HFFc6 (cell line): ENCODE measurements around the gene OLR1. TPM values are rescaled to one million over a fixed set of nuclear protein-coding genes. Genes with fewer than 3 reads are reported as not detected.

ENCODE experiments used
- DNase-seq: peaks from one replicate; pipeline ENCODE4 v3.0.0-alpha.2; 2018
- H3K27ac Mint-ChIP-seq: 2 replicates; pipeline ENCODE4 v1.8.0; 2020; ENCODE audit warnings: mild to moderate bottlenecking, mixed read lengths
- H3K27me3 Mint-ChIP-seq: 2 replicates; pipeline ENCODE4 v1.8.0; 2021; ENCODE audit warnings: mild to moderate bottlenecking, moderate library complexity, mixed read lengths; ENCODE audit not compliant: insufficient read depth
- H3K36me3 Mint-ChIP-seq: 2 replicates; pipeline ENCODE4 v1.8.0; 2021; ENCODE audit warnings: low read depth, mixed read lengths
- H3K4me1 Mint-ChIP-seq: 2 replicates; pipeline ENCODE4 v1.8.0; 2020; ENCODE audit warnings: low read depth, mixed read lengths
- H3K4me3 Mint-ChIP-seq: 2 replicates; pipeline ENCODE4 v1.8.0; 2020; ENCODE audit warnings: mild to moderate bottlenecking, moderate library complexity, mixed read lengths
- H3K9me3 Mint-ChIP-seq: 2 replicates; pipeline ENCODE4 v1.8.0; 2020; ENCODE audit warnings: mild to moderate bottlenecking, mixed read lengths
- total RNA-seq, 6 experiments: library from RNA; stranded (reverse); fragmentation: NEBNext Ultra II Directional; extraction: Animal tissue kit (Norgen Biotek cat#: 25700); gene quantifications; 2 replicates in 1 of 6; 3 replicates in 5 of 6; pipeline ENCODE4 v1.2.3, GENCODE V29; 2021
- TF ChIP-seq, protein P1 (sequence below): fragments of 200-600 bp; sonication (generic); IDR thresholded peaks from 2 replicates; pipeline ENCODE4 v1.5.0; 2021; ENCODE audit warnings: antibody characterized with exemption, mild to moderate bottlenecking

OLR1 gene
- total RNA-seq, 6 experiments from 2014 or later = 30.3 to 53.6 (median 40.0) TPM

DNA sequence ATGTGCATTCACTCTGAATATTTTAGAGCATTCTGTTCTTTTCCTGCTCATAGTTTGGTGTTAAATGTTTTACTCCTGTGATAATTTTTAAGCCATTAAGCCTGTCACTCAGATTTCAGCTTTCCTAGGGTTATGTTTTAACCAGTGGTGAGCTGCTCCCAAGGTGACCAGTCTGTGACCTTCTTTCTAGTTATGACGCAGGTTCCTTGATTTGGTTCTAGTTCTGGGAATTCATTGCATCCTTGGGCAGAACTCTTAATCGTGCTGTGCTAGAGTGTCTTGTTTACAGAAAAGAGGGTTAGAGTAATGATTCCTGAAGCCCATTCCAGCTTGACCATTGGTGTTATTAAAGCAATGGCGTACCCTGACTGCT lies 42.9 kb upstream of the OLR1 start:
- Mint-ChIP-seq H3K4me3 (peak overlapping the region; percentile 99), H3K27ac (peak overlapping the region; percentile 99), H3K9me3 (no peaks in the 10 kb centered on the region; the same call in 1 of the 2 replicates), H3K36me3 (peaks cover 25% of the 10 kb centered on the region), H3K4me1 (peaks cover 33% of the 10 kb centered on the region), H3K27me3 (peaks cover 10% of the 10 kb centered on the region)
- TF ChIP-seq, protein P1, sequence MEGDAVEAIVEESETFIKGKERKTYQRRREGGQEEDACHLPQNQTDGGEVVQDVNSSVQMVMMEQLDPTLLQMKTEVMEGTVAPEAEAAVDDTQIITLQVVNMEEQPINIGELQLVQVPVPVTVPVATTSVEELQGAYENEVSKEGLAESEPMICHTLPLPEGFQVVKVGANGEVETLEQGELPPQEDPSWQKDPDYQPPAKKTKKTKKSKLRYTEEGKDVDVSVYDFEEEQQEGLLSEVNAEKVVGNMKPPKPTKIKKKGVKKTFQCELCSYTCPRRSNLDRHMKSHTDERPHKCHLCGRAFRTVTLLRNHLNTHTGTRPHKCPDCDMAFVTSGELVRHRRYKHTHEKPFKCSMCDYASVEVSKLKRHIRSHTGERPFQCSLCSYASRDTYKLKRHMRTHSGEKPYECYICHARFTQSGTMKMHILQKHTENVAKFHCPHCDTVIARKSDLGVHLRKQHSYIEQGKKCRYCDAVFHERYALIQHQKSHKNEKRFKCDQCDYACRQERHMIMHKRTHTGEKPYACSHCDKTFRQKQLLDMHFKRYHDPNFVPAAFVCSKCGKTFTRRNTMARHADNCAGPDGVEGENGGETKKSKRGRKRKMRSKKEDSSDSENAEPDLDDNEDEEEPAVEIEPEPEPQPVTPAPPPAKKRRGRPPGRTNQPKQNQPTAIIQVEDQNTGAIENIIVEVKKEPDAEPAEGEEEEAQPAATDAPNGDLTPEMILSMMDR = no peak
- DNase-seq = no peak

DNA sequence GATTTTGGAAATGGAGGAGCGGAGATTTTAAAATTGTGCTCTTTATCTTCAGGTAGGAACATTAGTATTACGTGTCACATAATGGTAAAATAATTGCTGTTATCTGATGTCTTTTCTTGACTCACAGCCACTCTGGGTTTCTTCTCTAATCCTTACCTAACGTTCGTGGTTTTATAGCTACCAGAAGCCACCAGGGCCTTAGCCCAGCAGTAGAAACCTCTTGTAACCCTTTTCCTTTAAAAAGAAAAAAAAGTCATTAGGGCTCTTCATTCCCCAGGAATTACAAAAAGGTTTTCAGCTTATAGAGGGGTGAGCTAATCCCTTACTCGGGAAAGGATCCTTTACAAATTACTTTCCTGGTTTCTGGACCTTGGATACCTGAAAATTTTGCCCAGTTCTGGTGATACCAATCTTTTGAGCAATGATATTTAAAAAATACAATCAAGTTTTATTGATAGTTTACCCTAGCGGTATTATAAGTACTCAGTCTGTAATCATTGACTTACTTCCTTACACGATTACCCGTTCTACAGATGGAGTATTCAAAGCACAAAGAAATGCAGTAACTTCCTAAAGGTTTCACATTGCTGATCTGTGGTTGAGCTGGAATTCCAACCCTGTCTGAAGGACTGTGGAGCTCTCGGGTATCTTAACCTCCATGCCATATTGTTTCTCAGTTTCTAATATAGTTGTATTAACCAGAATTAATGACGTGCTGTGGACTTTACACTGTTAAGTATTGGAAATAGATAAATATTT lies 42.4 kb upstream of the OLR1 start:
- TF ChIP-seq, protein P1 = no peak; the same call in 1 of the 2 replicates
- DNase-seq = no peak
- H3K9me3 Mint-ChIP-seq = no peaks in the 10 kb centered on the region; the same call in 1 of the 2 replicates
- H3K27ac Mint-ChIP-seq = peak overlapping the region; percentile 99
- peaks cover 8% of the 10 kb centered on the region for H3K27me3 Mint-ChIP-seq
- peaks cover 33% of the 10 kb centered on the region for H3K4me1 Mint-ChIP-seq
- peak overlapping the region; percentile 99 for H3K4me3 Mint-ChIP-seq
- H3K36me3 Mint-ChIP-seq = peaks cover 23% of the 10 kb centered on the region

- Mint-ChIP-seq H3K27ac (peak overlapping the region; percentile 99), H3K9me3 (no peaks in the 10 kb centered on the region; the same call in 1 of the 2 replicates), H3K36me3 (peaks cover 23% of the 10 kb centered on the region), H3K4me1 (peaks cover 33% of the 10 kb centered on the region), H3K27me3 (peaks cover 8% of the 10 kb centered on the region), H3K4me3 (peak overlapping the region; percentile 99)
- TF ChIP-seq, protein P1 = no peak
- DNase-seq = peak; percentile 80
Observed at GRCh38 chr12:10213168-10214135, 41.5 kb upstream of the OLR1 start.

DNA sequence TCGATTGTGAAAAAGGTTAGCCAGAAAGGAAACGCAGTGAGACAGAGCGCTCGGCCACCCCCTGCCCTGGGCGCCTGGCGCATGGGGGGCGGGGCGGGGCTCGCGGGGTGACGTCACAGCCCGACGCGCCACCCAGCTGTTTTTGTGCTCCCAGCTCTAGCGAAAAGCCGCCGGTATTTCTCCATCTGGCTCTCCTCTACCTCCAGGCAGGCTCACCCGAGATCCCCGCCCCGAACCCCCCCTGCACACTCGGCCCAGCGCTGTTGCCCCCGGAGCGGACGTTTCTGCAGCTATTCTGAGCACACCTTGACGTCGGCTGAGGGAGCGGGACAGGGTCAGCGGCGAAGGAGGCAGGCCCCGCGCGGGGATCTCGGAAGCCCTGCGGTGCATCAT lies 40.8 kb upstream of the OLR1 start, which contains the start of gene GABARAPL1:
GABARAPL1 (plus strand) TSS at position 139 of the 393 bp plus-strand sequence; CDS start at position 392, 253 bp downstream.
- Mint-ChIP-seq H3K27ac (peak within 1 kb of the TSS; percentile 99), H3K27me3 (peaks cover 8% of the 10 kb centered on the region)
- TF ChIP-seq, protein P1 = no peak

DNA sequence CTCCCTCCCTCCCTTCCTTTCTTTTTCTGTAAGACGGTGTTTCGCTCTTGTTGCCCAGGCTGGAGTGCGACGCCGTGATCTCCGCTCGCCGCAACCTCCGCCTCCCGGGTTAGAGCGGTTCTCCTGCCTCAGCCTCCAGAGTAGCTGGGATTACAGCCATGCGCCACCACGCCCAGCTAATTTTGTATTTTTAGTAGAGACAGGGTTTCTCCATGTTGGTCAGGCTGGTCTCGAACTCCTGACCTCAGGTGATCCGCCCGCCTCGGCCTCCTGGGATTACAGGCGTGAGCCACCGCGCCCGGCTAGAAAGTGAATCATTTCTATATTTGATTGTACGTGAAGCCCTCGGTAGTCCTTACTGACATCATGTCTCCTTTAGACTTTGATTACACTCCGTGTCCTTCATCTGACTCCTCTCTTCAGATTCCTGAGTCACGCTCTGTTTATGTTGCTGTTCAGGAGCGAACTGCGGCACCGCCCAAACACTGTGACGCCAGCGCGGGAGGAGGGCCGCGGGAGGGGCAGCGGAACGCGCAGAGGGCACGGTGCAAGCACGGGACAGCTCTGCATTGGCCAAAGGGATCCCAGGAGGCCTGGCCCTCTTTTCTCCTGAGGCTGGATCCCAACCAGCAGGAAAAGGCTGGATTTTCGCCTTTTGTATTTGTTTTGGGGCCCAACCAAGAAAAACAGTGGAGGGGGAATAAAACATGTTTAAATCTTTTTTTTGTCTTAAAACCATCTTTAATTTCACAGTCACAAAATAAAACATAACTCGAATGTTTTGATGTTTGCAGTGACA lies 40.2 kb upstream of the OLR1 start:
- Mint-ChIP-seq H3K27me3 (peaks cover 8% of the 10 kb centered on the region), H3K4me1 (peaks cover 29% of the 10 kb centered on the region), H3K4me3 (peak overlapping the region; percentile 99), H3K9me3 (no peaks in the 10 kb centered on the region; the same call in 1 of the 2 replicates), H3K36me3 (peaks cover 17% of the 10 kb centered on the region), H3K27ac (peak overlapping the region; percentile 99)
- TF ChIP-seq, protein P1 = no peak
- peak; percentile 99 for DNase-seq

More for the DNA sequence above, 40.8 kb upstream of the OLR1 start, which contains the start of gene GABARAPL1:
- Mint-ChIP-seq H3K9me3 (no peaks in the 10 kb centered on the region; the same call in 1 of the 2 replicates), H3K4me3 (peak within 1 kb of the TSS; percentile 99), H3K36me3 (peaks cover 17% of the 10 kb centered on the region), H3K4me1 (peaks cover 29% of the 10 kb centered on the region)
- peak; percentile 63 for DNase-seq
